Esophagus muscularis mucosa (tissue), 4 donors: ENCODE results near the gene SLC25A33. TPM values are rescaled to one million over a fixed set of nuclear protein-coding genes. Genes with fewer than 3 reads are reported as not detected.

Experiments used
- DNase-seq: peaks from one replicate; pipeline ENCODE4 v3.0.0-alpha.2; 2017; ENCODE audit errors: extremely low spot score
- H3K27ac ChIP-seq, 4 donors: fragments of 200-600 bp; sonication (generic); replicated peaks in 1 of 4; 1 replicate in 3 of 4; 2 replicates in 1 of 4; pipeline ENCODE4 v1.5.1; 2016 to 2019; ENCODE audit warnings: mild to moderate bottlenecking in 1 of 4
- H3K27me3 ChIP-seq, 4 donors: fragments of 200-600 bp; sonication (generic); one replicate each; pipeline versions ENCODE4 v1.5.1 to v1.6.0; 2016 to 2019
- H3K36me3 ChIP-seq, 4 donors: fragments of 200-600 bp; sonication (generic); one replicate each; pipeline ENCODE4 v1.5.1; 2016 to 2019
- H3K4me1 ChIP-seq, 4 donors: fragments of 200-600 bp; sonication (generic); one replicate each; pipeline ENCODE4 v1.5.1; 2016 to 2019
- H3K4me3 ChIP-seq, 4 donors: fragments of 200-600 bp; sonication (generic); 1 replicate in 2 of 4; 2 replicates in 2 of 4; pipeline ENCODE4 v1.5.1; 2016 to 2019; ENCODE audit warnings: mild to moderate bottlenecking in 4 of 4, moderate library complexity in 1 of 4
- H3K9me3 ChIP-seq, 4 donors: fragments of 200-600 bp; sonication (generic); 1 replicate in 3 of 4; 2 replicates in 1 of 4; pipeline ENCODE4 v1.5.1; 2016 to 2019
- EP300 ChIP-seq: sonication (generic); formaldehyde crosslinking; IDR thresholded peaks from one replicate; pipeline ENCODE4 v1.6.1; 2017; ENCODE audit warnings: antibody characterized with exemption
- POLR2A ChIP-seq: fragments of 450-650 bp; IDR thresholded peaks from one replicate; pipeline ENCODE4 v1.6.1; 2017; ENCODE audit warnings: antibody characterized with exemption, moderate library complexity, mild to moderate bottlenecking, low read depth
- POLR2AphosphoS5 ChIP-seq, 2 donors: sonication (generic); formaldehyde crosslinking; IDR thresholded peaks; one replicate each; pipeline ENCODE4 v1.6.1; 2017; ENCODE audit warnings: antibody characterized with exemption in 2 of 2
- WGBS: methylation state at CpG from one replicate; pipeline ENCODE4 v1.1.5; 2018; 5-methylcytosine and 5-hydroxymethylcytosine counted together
- intact Hi-C: fragments of 100-400 bp; cut with DNase I; formaldehyde crosslinking; loops from one replicate; pipeline ENCODE4 v1.15.1; 2023
- total RNA-seq, 4 donors: library from RNA; depleted of rRNA; stranded (reverse); fragments of >200 nt; gene quantifications; one replicate each; pipeline versions ENCODE4 v1.1.0 to v1.2.1, GENCODE V29; 2016
- TF ChIP-seq, protein P1 (sequence below), 3 experiments: fragments of 200-600 bp in 2 of 3; fragments of 450-650 bp in 1 of 3; sonication (generic) in 2 of 3; IDR thresholded peaks; one replicate each; pipeline ENCODE4 v1.5.1; 2017 to 2019; ENCODE audit warnings: antibody characterized with exemption in 3 of 3, mild to moderate bottlenecking in 2 of 3, moderate library complexity in 1 of 3

Gene SLC25A33
- total RNA-seq, 4 donors from 2014 or later: 5.1 to 15.6 (median 8.9) TPM

DNA sequence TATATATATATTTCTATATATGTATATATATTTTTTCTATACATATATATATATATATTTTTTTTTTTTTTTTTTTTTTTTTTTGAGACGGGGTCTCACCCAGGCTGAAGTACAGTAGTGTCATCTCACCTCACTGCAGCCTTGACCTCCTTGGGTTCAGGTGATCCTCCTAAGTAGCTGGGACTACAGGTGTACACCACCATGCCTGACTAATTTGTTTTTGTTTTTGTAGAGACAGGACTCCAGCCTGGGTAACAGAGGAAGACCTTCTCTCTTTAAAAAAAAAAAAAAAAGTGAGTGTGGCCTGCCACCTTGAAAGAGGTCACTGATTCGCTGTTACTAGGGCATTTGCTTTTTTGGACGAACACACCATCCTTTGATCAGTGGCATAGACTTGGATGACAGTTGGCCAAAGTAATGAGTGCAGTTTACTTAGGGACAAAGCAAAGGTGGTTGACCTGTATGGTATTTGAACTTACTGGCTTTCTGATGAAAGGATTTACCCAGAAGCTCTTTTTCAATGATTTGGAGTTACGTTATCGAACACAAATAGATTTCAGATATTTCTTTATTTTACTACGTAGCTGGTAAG lies 10.8 kb downstream of the SLC25A33 start:
- WGBS: 93% methylated on average over 6 of the region's 6 CpGs
- no peak for DNase-seq
- intact Hi-C loops: no loop called here
- no peak for TF ChIP-seq POLR2A
- TF ChIP-seq POLR2AphosphoS5 (IDR thresholded peaks at IDR 0.05): no peak
- TF ChIP-seq EP300: no peak
- TF ChIP-seq, protein P1, sequence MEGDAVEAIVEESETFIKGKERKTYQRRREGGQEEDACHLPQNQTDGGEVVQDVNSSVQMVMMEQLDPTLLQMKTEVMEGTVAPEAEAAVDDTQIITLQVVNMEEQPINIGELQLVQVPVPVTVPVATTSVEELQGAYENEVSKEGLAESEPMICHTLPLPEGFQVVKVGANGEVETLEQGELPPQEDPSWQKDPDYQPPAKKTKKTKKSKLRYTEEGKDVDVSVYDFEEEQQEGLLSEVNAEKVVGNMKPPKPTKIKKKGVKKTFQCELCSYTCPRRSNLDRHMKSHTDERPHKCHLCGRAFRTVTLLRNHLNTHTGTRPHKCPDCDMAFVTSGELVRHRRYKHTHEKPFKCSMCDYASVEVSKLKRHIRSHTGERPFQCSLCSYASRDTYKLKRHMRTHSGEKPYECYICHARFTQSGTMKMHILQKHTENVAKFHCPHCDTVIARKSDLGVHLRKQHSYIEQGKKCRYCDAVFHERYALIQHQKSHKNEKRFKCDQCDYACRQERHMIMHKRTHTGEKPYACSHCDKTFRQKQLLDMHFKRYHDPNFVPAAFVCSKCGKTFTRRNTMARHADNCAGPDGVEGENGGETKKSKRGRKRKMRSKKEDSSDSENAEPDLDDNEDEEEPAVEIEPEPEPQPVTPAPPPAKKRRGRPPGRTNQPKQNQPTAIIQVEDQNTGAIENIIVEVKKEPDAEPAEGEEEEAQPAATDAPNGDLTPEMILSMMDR (IDR thresholded peaks at IDR 0.05): no peak
- Histone ChIP-seq H3K36me3 (peaks cover 0 to 11% (median 5%) of the 10 kb centered on the region in 4 donors), H3K9me3 (no peaks in the 10 kb centered on the region), H3K27me3 (no peaks in the 10 kb centered on the region), H3K27ac (no peak overlapping the region), H3K4me3 (no peak overlapping the region), H3K4me1 (peaks cover 14 to 19% (median 17%) of the 10 kb centered on the region in 4 donors)

DNA sequence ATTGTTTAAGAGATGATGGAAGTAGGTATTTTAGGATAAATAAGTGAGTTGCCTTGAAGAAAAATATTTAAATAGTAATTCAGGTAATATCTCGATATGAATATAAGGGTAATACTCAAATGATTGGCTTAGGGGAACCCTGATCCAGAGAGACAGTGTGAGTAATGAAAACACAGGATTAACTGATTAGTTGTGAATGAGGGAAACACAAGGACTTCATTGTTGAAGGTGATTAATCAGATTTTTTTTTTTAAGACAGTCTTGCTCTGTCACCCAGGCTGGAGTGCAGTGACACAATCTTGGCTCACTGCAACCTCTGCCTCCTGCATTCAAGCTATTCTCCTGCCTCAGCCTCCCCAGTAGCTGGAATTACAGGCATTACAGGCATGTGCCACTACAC lies 12.7 kb downstream of the SLC25A33 start:
- DNase-seq: no peak
- whole genome bisulfite sequencing: 86% methylated on average over 1 of the region's 1 CpG
- H3K4me3 ChIP-seq: no peak overlapping the region
- peaks cover 16 to 28% (median 23%) of the 10 kb centered on the region in 4 donors for H3K4me1 ChIP-seq
- TF ChIP-seq POLR2AphosphoS5 (IDR thresholded peaks at IDR 0.05): no peak
- no peak for TF ChIP-seq POLR2A
- TF ChIP-seq, protein P1 (IDR thresholded peaks at IDR 0.05): no peak
- TF ChIP-seq EP300: no peak
- H3K9me3 ChIP-seq: no peaks in the 10 kb centered on the region
- intact Hi-C loops: no loop called here
- no peaks in the 10 kb centered on the region for H3K27me3 ChIP-seq
- no peak overlapping the region for H3K27ac ChIP-seq
- peaks cover 0 to 31% (median 10%) of the 10 kb centered on the region in 4 donors for H3K36me3 ChIP-seq

DNA sequence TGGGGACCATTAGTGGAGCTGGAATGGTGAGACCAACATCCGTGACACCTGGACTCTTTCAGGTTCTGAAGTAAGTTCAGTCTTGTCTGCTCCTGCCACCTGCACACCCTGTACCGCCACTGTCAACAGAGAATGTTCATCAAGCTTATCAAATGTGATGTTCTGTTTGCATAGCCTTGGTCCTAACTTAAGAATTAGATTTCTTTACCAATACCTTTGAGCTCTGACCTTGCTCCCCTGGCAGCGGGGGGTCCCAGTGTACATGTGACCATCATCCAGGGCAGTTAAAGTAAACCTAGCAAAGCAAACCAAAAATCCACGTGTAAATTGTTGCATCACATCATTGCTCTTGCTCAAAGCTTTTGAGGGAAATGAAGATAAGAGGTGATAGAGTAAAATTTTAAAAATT lies 14.5 kb downstream of the SLC25A33 start:
- Histone ChIP-seq H3K9me3 (no peaks in the 10 kb centered on the region), H3K36me3 (peaks cover 0 to 45% (median 12%) of the 10 kb centered on the region in 4 donors), H3K27me3 (no peaks in the 10 kb centered on the region), H3K27ac (no peak overlapping the region), H3K4me3 (no peak overlapping the region), H3K4me1 (peaks cover 22 to 32% (median 29%) of the 10 kb centered on the region in 4 donors)
- DNase-seq: no peak
- WGBS: 96% methylated on average over 4 of the region's 4 CpGs
- intact Hi-C loops: no loop called here
- TF ChIP-seq, protein P1 (IDR thresholded peaks at IDR 0.05): no peak
- no peak for TF ChIP-seq EP300
- TF ChIP-seq POLR2A: no peak
- no peak for TF ChIP-seq POLR2AphosphoS5 (IDR thresholded peaks at IDR 0.05)

DNA sequence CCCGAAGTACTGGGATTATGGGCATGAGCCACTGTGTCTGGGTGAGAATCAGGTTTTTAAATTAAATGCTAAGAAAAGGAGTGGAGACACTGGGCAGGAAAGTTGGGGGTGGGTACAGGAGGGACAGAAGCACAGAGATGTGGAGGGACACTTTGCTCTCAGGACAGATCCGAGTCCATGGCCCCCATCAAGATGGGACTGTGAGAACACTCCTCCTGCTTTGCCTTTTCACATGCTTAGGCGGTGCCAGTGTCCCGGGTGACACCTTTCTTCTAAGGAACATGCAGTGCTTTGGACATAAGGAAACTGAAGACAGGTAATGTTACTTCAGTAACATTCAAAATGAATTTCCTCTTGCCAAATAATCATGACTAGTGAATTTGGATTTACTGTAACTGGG lies 16.7 kb downstream of the SLC25A33 start:
- intact Hi-C loops: no loop called here
- Histone ChIP-seq H3K36me3 (peaks cover 0 to 46% (median 12%) of the 10 kb centered on the region in 4 donors), H3K27me3 (no peaks in the 10 kb centered on the region), H3K9me3 (no peaks in the 10 kb centered on the region), H3K4me1 (peaks cover 31 to 51% (median 48%) of the 10 kb centered on the region in 4 donors), H3K27ac (peak overlapping the region; percentile 71 to 82 (median 77)), H3K4me3 (no peak overlapping the region)
- WGBS: 100% methylated on average over 4 of the region's 4 CpGs
- TF ChIP-seq, protein P1 (IDR thresholded peaks at IDR 0.05): no peak
- TF ChIP-seq POLR2A: no peak
- TF ChIP-seq EP300: no peak
- TF ChIP-seq POLR2AphosphoS5 (IDR thresholded peaks at IDR 0.05): no peak
- no peak for DNase-seq
